H9 (cell line): Measurements from ENCODE around the gene EEF1AKMT3. TPM values are rescaled to one million over a fixed set of nuclear protein-coding genes. Genes with fewer than 3 reads are reported as not detected.

Experiments used
- DNase-seq: peaks from one replicate; pipeline ENCODE4 v3.0.0-alpha.2; 2017
- H2AFZ ChIP-seq: one replicate; pipeline ENCODE4 v1.6.1; 2013; ENCODE audit warnings: mild to moderate bottlenecking, low read length, control low read depth, moderate library complexity
- H2AK5ac ChIP-seq: 2 replicates; pipeline ENCODE4 v1.6.1; 2013; ENCODE audit warnings: low read length, control low read depth, mixed read lengths; ENCODE audit not compliant: insufficient read length
- H2BK120ac ChIP-seq: one replicate; pipeline ENCODE4 v1.6.1; 2013; ENCODE audit warnings: low read depth, mild to moderate bottlenecking, low read length, control low read depth, inconsistent platforms; ENCODE audit not compliant: poor library complexity, severe bottlenecking
- H2BK12ac ChIP-seq: 2 replicates; pipeline ENCODE4 v1.6.1; 2013; ENCODE audit warnings: low read length, control low read depth, mixed read lengths, low read depth; ENCODE audit not compliant: insufficient read length
- H2BK15ac ChIP-seq: 2 replicates; pipeline ENCODE4 v1.6.1; 2013; ENCODE audit warnings: low read depth, low read length, control low read depth
- H2BK20ac ChIP-seq: one replicate; pipeline ENCODE4 v1.6.1; 2013; ENCODE audit warnings: low read depth, mild to moderate bottlenecking, low read length, control low read depth, inconsistent platforms; ENCODE audit not compliant: poor library complexity, severe bottlenecking
- H2BK5ac ChIP-seq: 2 replicates; pipeline ENCODE4 v1.6.1; 2013; ENCODE audit warnings: low read length, control low read depth, mixed read lengths; ENCODE audit not compliant: insufficient read length
- H3K14ac ChIP-seq: 2 replicates; pipeline ENCODE4 v1.6.1; 2013; ENCODE audit warnings: low read length, control low read depth; ENCODE audit not compliant: insufficient read depth
- H3K18ac ChIP-seq: 2 replicates; pipeline ENCODE4 v1.6.1; 2013; ENCODE audit warnings: low read depth, mild to moderate bottlenecking, mixed read lengths, low read length, control low read depth; ENCODE audit not compliant: insufficient read length
- H3K23ac ChIP-seq: 2 replicates; pipeline ENCODE4 v1.6.1; 2013; ENCODE audit warnings: low read length, control low read depth, mixed read lengths, low read depth; ENCODE audit not compliant: insufficient read length
- H3K23me2 ChIP-seq: 2 replicates; pipeline ENCODE4 v1.6.1; 2013; ENCODE audit warnings: low read depth, mild to moderate bottlenecking, mixed read lengths, low read length, control low read depth; ENCODE audit not compliant: insufficient read length, poor library complexity, severe bottlenecking
- H3K27ac ChIP-seq: 2 replicates; pipeline ENCODE4 v1.5.1; 2013; ENCODE audit warnings: low read length, control low read depth, mixed read lengths, low read depth; ENCODE audit not compliant: insufficient read length
- H3K27me3 ChIP-seq: 2 replicates; pipeline ENCODE4 v1.6.1; 2013; ENCODE audit warnings: low read length, control low read depth, inconsistent platforms; ENCODE audit not compliant: insufficient read depth
- H3K4ac ChIP-seq: 2 replicates; pipeline ENCODE4 v1.6.1; 2013; ENCODE audit warnings: low read depth, mild to moderate bottlenecking, control low read depth, inconsistent platforms, low read length, moderate library complexity
- H3K4me1 ChIP-seq: 2 replicates; pipeline ENCODE4 v1.6.1; 2013; ENCODE audit warnings: low read length, control low read depth, inconsistent platforms; ENCODE audit not compliant: insufficient read depth
- H3K4me2 ChIP-seq: 2 replicates; pipeline ENCODE4 v1.6.1; 2013; ENCODE audit warnings: low read length, control low read depth, mixed read lengths; ENCODE audit not compliant: insufficient read length, insufficient read depth
- H3K56ac ChIP-seq: 2 replicates; pipeline ENCODE4 v1.6.1; 2013; ENCODE audit warnings: low read depth, mild to moderate bottlenecking, mixed read lengths, low read length, control low read depth; ENCODE audit not compliant: insufficient read length
- H3K79me1 ChIP-seq: 2 replicates; pipeline ENCODE4 v1.6.1; 2013; ENCODE audit warnings: low read depth, mild to moderate bottlenecking, moderate library complexity, low read length, control low read depth, inconsistent platforms; ENCODE audit not compliant: insufficient read depth, poor library complexity, severe bottlenecking
- H3K79me2 ChIP-seq: 2 replicates; pipeline ENCODE4 v1.6.1; 2013; ENCODE audit warnings: low read length, control low read depth, inconsistent platforms; ENCODE audit not compliant: insufficient read depth
- H3K9ac ChIP-seq: 2 replicates; pipeline ENCODE4 v1.6.1; 2013; ENCODE audit warnings: low read length, control low read depth, mixed read lengths; ENCODE audit not compliant: insufficient read length; ENCODE audit errors: extremely low read depth
- H3K9me3 ChIP-seq: one replicate; pipeline ENCODE4 v1.6.1; 2013; ENCODE audit warnings: low read depth, low read length, inconsistent platforms; ENCODE audit not compliant: control insufficient read depth
- H3T11ph ChIP-seq: one replicate; pipeline ENCODE4 v1.6.1; 2013; ENCODE audit warnings: mild to moderate bottlenecking, low read length, control low read depth, inconsistent platforms
- H4K20me1 ChIP-seq: one replicate; pipeline ENCODE4 v1.6.1; 2013; ENCODE audit not compliant: control insufficient read depth, insufficient read length, insufficient read depth
- H4K5ac ChIP-seq: 2 replicates; pipeline ENCODE4 v1.6.1; 2013; ENCODE audit warnings: low read depth, mild to moderate bottlenecking, mixed read lengths, low read length, control low read depth; ENCODE audit not compliant: insufficient read length
- H4K8ac ChIP-seq: replicated peaks from 2 replicates; pipeline ENCODE4 v1.6.1; 2013; ENCODE audit warnings: low read length, control low read depth, mixed read lengths, low read depth; ENCODE audit not compliant: insufficient read length
- H4K91ac ChIP-seq: 2 replicates; pipeline ENCODE4 v1.6.1; 2013; ENCODE audit warnings: low read depth, mild to moderate bottlenecking, moderate library complexity, mixed read lengths, low read length, control low read depth; ENCODE audit not compliant: insufficient read length
- H3K27ac Mint-ChIP-seq, 3 experiments: 2 replicates in 2 of 3; 3 replicates in 1 of 3; pipeline ENCODE4 v1.8.0; 2020 to 2021; ENCODE audit warnings: mixed read lengths in 3 of 3, mild to moderate bottlenecking in 1 of 3, moderate library complexity in 1 of 3
- H3K27me3 Mint-ChIP-seq: 2 replicates; pipeline ENCODE4 v1.8.0; 2021; ENCODE audit warnings: low read depth, mild to moderate bottlenecking, moderate library complexity, mixed read lengths
- H3K36me3 Mint-ChIP-seq, 3 experiments: 2 replicates in 2 of 3; 3 replicates in 1 of 3; pipeline ENCODE4 v1.8.0; 2020 to 2021; ENCODE audit warnings: low read depth in 3 of 3, mixed read lengths in 3 of 3; ENCODE audit not compliant: insufficient read depth in 1 of 3
- H3K4me1 Mint-ChIP-seq, 2 experiments: 2 replicates each; pipeline ENCODE4 v1.8.0; 2020; ENCODE audit warnings: mixed read lengths in 2 of 2
- H3K4me3 Mint-ChIP-seq, 2 experiments: 2 replicates in 1 of 2; 3 replicates in 1 of 2; pipeline ENCODE4 v1.8.0; 2020 to 2021; ENCODE audit warnings: mild to moderate bottlenecking in 2 of 2, mixed read lengths in 2 of 2, moderate library complexity in 1 of 2
- H3K9me3 Mint-ChIP-seq, 2 experiments: 2 replicates in 1 of 2; 3 replicates in 1 of 2; pipeline ENCODE4 v1.8.0; 2020; ENCODE audit warnings: mild to moderate bottlenecking in 2 of 2, mixed read lengths in 2 of 2, moderate library complexity in 1 of 2
- CTCF ChIP-seq: fragments of 200-600 bp; sonication (generic); conservative IDR thresholded peaks from 3 replicates; pipeline ENCODE4 v1.8.0; 2021; ENCODE audit warnings: antibody characterized with exemption, mild to moderate bottlenecking
- WGBS: extraction: QIAGEN DNeasy Blood & Tissue Kit; methylation state at CpG from one replicate; pipeline ENCODE4 v1.1.7; 2013; ENCODE audit warnings: missing lambda C conversion rate, low lambda C conversion rate, mixed read lengths; ENCODE audit not compliant: insufficient read length; ENCODE audit errors: extremely low coverage; 5-methylcytosine and 5-hydroxymethylcytosine counted together
- total RNA-seq: library from RNA; stranded (reverse); gene quantifications from 2 replicates; pipeline ENCODE4 v1.2.1, GENCODE V29; 2021

EEF1AKMT3 gene
- total RNA-seq, 1 experiment from 2014 or later, result 2.9 TPM

GRCh38 chr12:57803319-57803893 lies 31.0 kb downstream of the EEF1AKMT3 start:
- no peak overlapping the region for H3T11ph ChIP-seq
- no peaks in the 10 kb centered on the region; the same call in 1 of the 2 replicates for H3K4me1 ChIP-seq
- no peaks in the 10 kb centered on the region for H4K20me1 ChIP-seq
- no peaks in the 10 kb centered on the region for H3K27me3 Mint-ChIP-seq
- H2BK120ac ChIP-seq, result no peak overlapping the region
- H2AFZ ChIP-seq, result no peak overlapping the region
- no CpG with 5 or more reads among the region's 9 CpGs for WGBS
- peaks cover 2 to 3% of the 10 kb centered on the region in 2 experiments; a peak in 3 of 4 replicates for H3K4me1 Mint-ChIP-seq
- no peak overlapping the region for H3K27ac Mint-ChIP-seq
- H3K27me3 ChIP-seq, result no peaks in the 10 kb centered on the region
- H3K36me3 Mint-ChIP-seq, result peaks cover 0 to 16% (median under 1%) of the 10 kb centered on the region in 3 experiments; a peak in 2 of 7 replicates
- no peak overlapping the region for H4K5ac ChIP-seq
- H3K18ac ChIP-seq, result no peak overlapping the region
- H3K23me2 ChIP-seq, result no peaks in the 10 kb centered on the region
- no peaks in the 10 kb centered on the region for H3K9me3 Mint-ChIP-seq
- peak; percentile 77 for DNase-seq
- no peaks in the 10 kb centered on the region for H3K79me2 ChIP-seq
- H3K27ac ChIP-seq, result no peak overlapping the region
- no peak overlapping the region for H3K4me3 Mint-ChIP-seq
- no peak overlapping the region for H4K8ac ChIP-seq
- H3K9ac ChIP-seq, result no peak overlapping the region
- H3K4me2 ChIP-seq, result no peak overlapping the region
- no peak overlapping the region for H2BK12ac ChIP-seq
- no peak overlapping the region for H4K91ac ChIP-seq
- no peak overlapping the region for H2AK5ac ChIP-seq
- H3K9me3 ChIP-seq, result no peaks in the 10 kb centered on the region
- peak; percentile 84 for TF ChIP-seq CTCF
- no peak overlapping the region for H3K23ac ChIP-seq
- H3K4ac ChIP-seq, result no peak overlapping the region
- no peaks in the 10 kb centered on the region for H3K79me1 ChIP-seq
- H2BK20ac ChIP-seq, result no peak overlapping the region
- H3K14ac ChIP-seq, result no peak overlapping the region
- no peak overlapping the region for H3K56ac ChIP-seq
- no peak overlapping the region for H2BK15ac ChIP-seq
- no peak overlapping the region for H2BK5ac ChIP-seq
